OCI-M1 (cell line): ENCODE data around the gene HSDL1.
"Not testable (repeated sequence)": the region's sequence is repeated elsewhere in the genome, so short reads cannot be mapped to it uniquely, and the experiment has no call there.

Experiments
- DNase-seq: peaks from one replicate; lab custom pipeline; 2025; lab: John Stamatoyannopoulos, UW

Gene HSDL1

DNA sequence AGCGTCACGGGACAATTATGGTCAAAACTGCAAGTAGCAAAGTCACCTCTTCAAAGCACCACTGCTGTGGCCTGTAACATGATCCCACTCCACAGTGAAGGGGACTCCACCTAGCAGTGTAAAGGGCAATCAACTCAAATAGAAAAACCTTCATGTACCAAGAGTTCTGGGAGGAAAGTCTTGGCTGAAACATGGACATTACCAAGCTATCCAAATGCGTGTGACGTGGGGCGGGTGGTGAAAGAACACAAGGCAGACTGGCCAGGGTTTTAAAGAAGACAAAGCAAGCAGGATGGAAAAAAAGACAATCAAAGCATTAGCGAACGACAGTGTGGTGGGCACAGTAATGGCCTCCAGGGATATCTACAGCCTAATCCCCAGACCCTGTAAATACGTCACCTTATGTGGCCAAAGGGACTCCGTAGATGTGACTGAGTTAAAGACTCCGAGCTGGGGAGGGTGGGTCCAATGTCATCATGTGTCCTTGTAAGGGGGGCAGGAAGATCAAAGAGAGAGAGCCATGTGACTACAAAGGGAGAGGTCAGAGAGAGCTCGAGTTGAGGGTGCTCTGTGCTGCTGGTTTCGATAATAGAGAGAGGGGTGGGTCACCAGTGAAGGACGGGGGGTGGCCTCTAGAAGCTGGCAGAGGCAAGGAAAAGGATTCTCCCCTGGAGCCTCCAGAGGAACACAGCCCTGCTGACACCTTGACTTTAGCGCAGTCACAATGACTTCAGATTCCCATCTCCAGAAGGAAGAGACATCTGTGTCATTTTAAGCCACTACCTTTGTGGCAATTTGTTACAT, 6.0 kb downstream of the HSDL1 start:
- DNase-seq: peak; percentile 89

- DNase-seq: no peak
Measured at GRCh38 chr16:84138500-84138823, 6.5 kb downstream of the HSDL1 start.

DNA sequence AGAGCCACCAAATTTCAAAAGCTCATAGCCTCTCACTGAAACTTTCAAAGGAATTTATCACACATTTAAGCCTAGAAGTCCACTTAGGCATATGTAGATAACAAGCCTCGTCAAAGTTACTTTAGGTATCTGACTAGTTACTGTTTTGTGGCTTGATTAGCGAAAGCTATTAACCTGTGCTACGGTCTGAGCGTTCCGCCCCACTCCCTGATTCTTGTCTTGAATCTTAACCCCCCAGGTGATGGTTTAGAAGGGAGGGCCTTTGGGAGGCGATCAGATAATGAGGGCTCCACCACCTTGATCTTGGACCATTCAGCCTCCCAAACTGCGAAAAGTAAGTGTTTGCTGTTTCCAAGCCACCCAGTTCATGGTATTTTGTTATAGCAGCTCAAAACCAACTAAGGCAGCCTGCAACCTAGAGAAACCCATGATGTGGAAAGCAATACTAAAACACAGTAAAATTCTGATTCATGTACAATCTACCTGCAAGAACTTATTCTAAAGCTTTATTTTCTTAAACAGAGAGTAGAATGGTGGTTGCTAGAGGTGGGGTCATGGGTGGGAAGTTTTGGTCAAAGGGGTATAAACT, 7.1 kb downstream of the HSDL1 start:
- DNase-seq: no peak

DNA sequence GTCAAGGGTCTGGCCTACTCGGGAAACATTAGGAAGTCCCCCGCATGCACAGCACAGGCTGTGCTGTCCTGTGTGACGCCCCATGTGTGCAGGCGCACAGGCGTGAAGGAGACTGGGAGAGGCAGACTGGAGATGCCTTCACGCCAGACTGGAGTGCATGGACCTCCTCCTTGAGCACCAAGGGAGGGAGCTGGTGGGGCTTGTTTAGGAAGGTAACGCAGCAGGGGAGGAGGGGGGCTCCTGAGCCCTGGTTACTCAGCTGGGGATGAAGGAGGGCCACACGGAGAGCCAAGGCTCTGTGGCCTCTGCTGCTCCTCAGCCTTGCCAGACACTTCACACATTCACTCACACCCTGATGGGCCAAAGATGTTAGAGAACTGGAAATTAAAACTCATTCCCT, 7.7 kb downstream of the HSDL1 start:
- DNase-seq: no peak

- no peak for DNase-seq
Measured at GRCh38 chr16:84136331-84137125, 8.4 kb downstream of the HSDL1 start.

DNA sequence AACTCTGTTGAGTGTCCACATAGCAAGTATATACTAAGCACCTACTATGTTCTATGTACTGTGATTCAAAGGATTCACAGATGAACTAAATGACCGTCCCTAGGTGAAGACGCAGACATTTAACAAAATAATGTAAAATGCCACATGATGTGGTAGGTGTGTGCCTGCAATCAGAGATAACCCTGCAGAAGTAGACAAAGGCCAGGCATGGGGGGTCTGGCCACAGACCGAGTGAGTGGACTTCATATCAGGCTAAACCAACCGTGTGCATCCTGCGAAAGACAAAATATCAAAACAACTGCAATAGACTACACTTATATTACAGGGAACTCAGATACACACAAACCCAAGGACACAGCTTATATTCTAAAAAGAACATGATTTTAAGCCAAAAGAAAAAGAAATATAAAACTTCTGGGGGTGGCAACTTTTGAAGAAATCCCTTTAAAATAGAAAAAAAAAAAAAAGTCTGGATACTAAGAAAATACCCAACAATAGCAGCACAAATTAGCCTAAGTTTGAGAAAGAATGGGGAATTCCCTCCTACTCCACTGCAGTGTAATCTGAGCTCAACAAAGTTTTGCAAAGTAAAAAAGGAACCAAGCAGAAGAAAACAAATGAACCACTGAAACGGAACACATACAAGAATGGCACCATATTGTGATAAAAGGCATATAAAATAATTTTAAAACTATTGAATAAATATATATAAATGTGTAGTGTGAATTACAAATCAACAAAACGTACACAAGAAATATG, 12.3 kb downstream of the HSDL1 start:
- peak; percentile 59 for DNase-seq

DNA sequence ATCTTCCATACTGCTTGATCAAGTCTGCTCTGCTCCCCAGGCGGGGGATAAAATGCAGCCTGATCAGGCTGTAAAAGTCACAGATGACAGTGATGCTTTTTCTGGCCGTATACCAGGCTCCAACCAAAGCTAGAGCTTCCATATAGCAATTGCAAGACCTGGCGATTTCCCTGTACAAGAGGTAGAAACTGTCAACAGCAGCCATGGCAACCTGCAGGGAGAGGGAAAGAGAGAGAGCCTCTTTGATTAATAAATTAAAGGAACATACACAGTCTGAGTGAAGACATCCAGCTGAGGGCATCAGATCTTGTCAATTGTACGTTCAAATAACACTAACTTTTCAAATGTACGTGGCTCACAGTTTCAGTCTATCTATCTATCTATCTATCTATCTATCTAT, 13.9 kb downstream of the HSDL1 start:
- DNase-seq: no peak

DNA sequence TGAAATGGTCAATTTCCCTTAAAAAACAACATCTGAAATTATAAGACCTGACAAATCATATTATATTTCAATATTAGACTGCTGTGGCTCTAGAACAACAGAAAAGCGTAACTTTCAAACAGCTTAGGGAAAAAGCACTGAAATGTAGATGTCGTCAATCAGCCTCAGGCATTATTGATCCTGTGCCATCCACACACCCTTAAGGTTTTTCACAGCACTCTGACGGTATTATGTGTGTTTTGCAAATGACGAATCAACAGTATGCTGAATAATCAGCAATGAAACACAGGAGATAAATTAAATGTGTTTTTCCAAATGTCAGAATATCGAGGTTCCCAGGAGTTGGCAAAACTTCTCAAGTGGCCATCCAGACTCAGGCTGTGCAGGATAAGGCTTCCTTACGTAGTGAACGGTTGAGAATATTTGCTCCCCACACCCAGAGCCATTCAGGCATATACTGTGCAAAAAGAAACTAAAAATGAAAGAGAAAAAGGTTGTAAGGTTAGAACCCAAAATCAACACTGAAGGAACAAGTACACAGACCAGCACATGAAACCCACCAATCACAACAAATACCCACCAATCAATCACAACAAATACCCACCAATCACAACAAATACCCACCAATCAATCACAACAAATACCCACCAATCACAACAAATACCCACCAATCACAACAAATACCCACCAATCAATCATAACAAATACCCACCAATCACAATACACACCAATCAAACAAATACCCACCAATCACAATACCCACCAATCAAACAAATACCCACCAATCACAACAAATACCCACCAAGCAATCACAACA, 20.5 kb downstream of the HSDL1 start:
- no peak for DNase-seq

DNA sequence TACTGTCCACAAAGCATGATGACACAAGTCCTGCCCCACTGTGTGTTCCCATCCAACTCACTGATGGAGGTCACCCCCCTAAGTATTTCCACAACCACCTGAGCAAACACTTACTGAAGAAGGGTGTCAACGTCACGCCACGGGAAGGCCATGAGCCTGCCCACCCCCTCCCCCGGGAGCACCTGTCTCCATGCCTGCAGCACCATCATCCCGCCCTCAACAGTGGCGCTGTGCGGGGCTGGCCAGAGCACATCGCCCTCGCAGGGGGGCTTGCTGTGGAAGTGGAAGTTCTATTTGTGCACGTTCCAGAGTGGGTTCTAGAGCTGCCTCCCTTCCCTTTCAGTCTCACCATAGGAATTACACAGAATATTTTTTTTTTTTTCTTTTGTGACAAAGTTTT, 24.0 kb downstream of the HSDL1 start:
- DNase-seq: no peak

DNA sequence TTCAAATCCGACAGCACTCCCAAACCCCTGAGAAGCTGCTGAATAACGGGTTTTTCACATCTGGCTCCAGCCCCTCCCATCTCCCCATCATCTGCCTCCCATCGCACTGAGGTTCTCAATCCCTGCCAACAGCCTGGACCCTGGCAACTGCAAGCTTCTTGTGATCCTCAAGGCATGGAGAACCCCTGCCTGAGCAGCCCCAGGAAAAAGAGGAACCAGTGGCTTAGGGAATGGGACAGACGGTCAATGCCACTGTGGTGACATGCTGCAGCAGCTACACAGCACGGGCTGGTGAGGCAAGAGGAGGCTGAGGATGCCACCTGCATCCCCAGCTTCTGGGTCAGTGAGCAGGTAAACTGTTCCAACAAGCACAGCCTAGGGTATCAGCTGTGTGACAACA, 25.0 kb downstream of the HSDL1 start:
- DNase-seq: peak; percentile 8

DNA sequence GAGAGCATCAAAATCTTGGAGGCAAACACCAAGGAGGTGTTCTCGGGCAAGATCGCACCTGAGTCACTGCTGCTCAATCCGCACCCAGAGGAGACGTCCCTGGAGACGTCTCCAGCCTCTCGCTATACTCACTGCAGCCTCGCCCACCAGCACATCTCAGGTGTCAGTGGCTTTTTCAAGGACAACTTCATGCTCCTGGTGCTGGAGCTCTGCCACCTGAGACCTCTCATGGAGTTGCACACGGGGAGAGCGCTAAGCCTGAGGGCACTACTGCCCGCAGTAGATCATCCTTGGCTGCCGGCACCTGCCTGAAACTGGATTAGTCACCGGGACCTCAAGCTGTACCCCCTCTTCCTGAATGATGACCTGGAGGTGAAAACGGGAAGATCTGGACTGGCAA, 25.6 kb downstream of the HSDL1 start:
- DNase-seq: no peak

DNA sequence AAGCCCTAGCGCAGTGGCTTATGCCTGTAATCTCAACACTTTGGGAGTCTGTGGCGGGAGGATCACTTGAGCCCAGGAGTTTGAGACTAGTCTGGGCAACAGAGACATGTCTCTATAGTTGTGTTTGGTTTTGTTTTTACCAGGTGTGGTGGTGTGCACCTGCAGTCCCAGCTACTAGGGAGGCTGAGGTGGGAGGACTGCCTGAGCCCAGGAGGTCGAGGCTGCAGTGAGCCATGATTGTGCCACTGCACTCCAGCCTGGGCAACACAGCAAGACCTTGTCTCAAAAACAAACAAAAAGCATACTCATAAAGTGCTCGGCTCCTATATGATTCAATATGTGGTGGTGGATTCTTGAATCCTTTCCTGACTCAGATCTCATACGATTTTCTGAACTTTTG, 26.7 kb downstream of the HSDL1 start:
- not testable (repeated sequence) for DNase-seq

DNA sequence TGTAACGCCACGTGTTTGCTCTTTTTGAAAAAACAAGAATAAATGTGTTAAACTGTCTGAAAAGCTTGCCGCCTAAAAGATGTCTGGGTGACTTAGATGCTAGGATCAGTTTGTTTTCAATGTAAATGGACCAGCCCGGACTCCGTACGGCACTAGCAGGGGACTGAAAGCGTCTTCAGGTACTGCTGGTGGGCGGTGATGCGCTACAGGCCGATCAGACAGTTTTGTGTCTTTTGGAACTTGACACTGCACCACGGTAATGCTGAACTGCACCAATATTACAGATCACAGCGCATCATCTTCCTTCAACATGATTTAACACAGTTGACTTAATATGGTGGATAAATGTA, 27.5 kb downstream of the HSDL1 start:
- DNase-seq: peak; percentile 60

DNA sequence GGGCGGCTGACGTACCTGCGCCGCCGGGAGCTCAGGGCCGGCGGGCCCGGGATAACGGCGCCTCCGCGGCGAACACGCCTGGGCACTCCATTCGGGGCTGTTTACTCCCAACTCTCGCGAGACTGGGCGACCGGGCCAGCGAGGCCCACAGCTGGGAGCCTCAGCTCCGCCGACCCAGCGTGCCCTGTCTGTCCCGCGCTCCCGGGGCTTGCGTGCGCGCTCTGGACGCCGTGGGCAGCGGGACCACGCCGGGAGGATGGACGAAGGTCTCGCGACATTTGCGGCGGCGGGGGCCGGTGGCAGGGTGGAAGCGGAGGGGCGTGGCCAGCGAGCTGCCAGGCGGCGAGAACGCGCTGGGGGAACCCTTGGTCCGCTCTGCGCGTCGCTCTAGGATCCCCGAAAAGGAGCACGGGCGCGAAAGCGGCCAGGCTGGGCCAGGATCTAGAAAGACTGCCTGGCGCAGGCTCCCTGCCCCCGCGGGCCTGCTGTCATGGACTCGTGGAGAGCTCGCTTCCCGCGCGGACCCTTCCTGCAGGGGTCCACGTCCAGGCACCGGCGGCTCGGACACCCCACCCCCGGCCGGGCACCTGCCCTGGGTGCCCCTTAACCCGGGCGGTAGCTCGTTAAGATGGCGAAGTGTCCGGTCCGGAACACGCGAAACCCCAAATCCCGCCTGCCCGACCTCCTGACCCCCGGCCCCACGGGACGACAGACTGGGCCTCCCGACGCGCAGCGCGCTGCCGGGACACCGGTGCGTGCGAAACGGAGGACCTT, 28.1 kb downstream of the HSDL1 start, which contains the start of gene MBTPS1:
Gene MBTPS1 (minus strand): TSS at position 223 of the 774 bp plus-strand sequence. CDS start 15,159 bp downstream, outside the sequence.
- DNase-seq: peak; percentile 98

GRCh38 chr16:84115919-84116719, 28.9 kb downstream of the HSDL1 start:
- peak; percentile 88 for DNase-seq

GRCh38 chr16:84111949-84112348, 33.0 kb downstream of the HSDL1 start:
- not testable (repeated sequence) for DNase-seq

DNA sequence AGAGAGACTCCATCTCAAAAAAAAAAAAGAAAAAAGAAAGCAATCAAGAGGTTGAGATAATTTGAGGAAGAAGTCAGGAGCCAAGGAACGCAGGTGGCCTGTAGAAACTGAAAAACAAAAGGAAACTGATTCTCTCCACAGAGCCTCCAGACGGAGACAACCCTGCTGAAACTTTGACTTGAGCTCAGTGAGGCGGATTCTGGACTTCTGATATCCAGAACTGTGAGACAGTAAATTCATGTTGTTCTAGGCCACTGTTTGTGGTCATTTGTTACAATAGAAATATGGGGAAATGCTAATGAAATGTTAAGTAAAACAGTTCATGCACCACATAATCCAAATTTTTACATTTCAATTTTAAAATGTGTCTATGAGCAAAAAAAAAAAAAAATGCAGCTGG, 33.5 kb downstream of the HSDL1 start:
- DNase-seq: no peak

- DNase-seq: no peak
Measured at GRCh38 chr16:84110527-84110926, 34.5 kb downstream of the HSDL1 start.

DNA sequence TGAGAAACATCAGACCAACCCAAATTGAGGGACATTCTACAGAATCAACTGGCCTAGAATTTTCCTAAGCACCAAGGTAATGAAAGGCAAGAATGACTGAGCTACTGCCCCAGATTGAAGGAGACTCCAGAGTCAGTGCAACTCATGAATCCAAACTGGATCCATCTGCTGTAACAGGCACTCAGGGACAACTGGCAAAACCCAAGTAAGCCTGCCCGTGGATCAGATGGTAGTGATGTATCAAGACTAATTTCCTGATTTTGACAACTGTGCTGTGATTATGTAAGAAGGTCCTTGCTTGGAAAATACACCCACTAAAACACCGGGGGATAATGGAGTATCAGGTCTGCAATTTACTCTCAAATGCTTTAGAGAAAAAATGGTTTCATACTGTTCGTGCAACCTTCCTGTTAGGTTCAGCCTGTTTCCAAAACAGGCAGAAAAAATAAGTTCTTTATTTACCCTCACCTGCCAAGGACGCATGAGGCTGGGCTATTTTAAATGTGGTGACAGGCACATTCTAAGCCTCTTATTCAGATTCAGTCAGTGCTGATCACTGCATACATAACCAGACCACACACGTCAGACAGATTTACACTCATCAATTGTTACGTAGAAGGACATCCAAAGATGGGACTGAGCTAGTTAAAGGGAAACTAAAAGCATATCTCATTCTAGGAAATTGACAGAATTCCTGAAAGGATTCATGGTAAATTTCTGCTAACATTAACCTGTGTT, 35.2 kb downstream of the HSDL1 start:
- DNase-seq: no peak
